NCI-H82 treated with DMSO at 0.1 percent for 48 hours (cell line): ENCODE data around the gene GPR4.

Experiments
- DNase-seq: peaks from one replicate; lab custom pipeline; 2025; ENCODE audit not compliant: unreplicated experiment; lab: John Stamatoyannopoulos, UW

The GPR4 gene

DNA sequence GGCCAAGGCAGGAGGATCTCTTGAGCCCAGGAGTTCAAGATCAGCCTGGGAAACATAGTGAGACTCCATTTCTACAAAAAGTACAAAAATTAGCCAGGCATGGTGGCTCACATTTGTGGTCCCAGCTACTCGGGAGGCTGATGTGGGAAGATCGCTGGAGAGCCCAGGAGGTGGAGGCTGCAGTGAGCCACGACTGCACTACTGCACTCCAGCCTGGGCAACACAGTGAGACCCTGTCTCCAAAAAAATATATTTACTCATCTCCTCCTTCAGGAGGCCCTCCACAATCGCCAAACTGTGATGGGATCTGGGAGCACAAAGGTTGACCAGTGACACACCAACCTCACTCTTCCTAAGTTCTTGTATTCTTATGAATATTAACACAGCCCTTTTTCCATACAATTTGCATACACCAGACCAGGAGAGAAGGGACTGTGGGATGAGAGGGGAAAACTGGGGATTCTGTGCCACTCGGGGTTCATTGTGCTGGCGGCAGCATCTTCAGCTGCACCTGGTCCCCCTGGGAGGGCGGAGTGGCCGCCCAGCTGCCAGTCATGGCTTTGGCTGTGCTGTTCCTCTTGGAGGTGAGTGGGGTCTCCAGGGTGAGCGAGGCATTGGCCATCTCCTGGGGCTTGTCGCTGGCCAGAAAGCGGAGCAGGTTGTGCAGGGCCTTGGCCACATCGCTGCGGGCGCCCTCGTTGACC lies 11.6 kb downstream of the GPR4 start:
- DNase-seq = no peak

DNA sequence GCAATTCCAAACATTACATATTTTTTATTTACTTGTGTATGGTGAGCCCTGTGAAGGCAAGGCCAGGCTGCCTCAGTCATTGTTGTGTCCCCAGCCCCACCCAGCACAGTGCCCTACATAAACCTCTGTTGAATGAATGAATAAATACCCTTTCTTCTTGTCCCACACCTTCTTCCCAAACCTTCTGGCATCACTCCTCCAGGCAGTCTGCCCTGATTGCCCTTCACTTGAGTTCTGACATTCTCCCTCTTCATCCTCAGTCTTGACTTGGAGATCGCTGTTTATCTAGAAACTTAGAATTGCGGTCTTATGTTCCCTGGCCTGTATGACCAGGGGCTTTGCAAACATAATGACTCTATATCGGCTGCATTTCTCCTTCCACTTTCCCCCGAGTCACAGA lies 12.2 kb downstream of the GPR4 start:
- DNase-seq = no peak

DNA sequence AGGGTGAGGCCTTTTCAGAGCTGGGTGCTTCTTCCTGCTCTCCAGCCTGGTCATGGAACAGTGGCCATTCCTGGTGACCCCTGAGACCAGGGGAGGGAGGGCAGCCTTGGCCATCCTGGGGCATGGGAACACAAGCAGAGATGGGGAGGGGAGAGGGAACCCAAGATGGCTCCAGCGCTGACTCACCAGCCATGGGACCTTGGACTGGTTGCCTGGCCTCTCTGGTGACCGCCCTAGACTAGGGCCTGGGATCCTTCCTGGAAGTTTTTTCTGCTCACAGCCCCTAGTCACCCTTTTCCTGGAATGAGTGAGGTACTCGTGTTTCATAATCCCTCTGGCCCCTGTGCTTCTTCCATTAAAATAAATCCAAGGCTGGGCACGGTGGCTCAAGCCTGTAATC lies 14.1 kb downstream of the GPR4 start:
- no peak for DNase-seq

DNA sequence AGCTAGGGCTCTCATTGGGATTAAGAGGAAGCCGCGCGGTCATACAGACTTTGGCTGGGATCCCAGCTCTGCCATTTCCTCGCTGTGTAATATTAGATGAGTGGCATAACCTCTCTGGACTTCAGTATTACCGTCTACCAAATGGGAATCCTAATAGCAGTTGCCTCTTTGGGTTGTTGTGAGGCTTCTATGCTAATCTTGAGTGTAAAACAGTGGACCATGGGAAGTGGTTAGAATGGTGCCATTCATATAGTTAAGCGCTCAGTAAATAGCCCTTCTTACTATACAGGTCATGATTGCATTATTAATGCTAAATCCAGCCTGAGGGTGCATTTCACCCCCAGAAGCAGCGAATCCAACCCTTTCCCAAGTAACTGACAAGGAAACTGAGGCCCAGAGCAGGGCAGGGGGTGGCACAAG lies 16.8 kb downstream of the GPR4 start:
- no peak for DNase-seq

DNA sequence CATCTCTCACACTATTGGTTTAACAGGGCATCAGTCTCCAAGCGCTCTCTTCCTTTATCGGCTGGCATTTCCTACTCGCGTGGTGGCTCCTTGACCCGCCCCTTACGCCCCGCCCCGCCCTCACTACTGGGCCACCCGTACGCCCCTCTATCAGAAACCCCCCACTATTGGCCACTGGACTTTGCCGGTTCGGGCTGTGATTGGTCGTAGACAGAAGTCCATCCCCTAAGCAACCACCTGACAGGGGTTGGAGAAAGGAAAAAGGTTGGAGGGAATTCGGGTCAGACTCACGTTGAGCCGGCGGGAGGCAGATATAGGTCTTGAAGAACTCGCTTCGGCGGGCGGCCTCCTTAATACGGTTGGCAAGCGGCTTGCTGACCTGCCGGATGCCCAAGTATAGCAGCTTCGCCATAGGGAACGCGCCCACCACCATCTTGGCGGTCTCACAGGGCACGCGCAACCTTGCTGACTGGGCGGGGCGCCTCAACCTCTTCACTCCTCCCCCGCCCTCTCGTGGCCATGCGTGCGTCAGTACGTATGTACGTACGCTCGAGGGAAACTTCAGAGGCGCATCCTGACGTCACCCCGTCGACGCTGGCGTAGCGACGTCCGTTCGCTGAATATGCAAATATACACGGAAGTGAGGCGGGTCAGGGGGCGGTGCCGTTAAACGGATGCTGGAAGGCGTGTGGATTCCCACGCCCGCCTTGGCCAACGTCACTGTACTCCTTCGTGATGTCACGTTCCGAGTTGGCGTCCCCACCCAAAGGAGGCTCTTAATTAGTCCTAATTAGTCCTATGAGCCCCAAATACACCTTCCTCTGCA lies 17.5 kb downstream of the GPR4 start, which contains the start of gene OPA3:
Gene OPA3, minus strand, starts transcription at position 471 of the 826 bp plus-strand sequence. Its CDS starts 38 bp downstream, at position 433.
- DNase-seq = peak; percentile 99

DNA sequence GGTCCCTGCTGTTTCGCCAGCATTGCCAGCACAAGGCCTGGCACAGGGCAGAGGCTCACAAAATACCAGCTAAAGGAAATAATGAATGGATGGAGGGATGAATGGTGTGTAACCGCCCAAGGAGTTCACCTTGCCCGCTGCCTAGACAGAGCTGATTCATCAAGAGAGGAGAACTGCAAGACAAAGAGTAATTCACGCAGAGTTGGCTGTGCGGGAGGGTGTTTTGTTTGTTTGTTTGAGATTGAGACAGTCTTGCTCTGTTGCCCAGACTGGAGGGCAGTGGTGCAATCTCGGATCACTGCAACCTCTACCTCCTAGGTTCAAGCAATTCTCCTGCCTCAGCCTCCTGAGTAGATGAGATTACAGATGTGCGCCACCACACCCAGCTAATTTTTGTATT lies 20.4 kb downstream of the GPR4 start:
- no peak for DNase-seq

DNA sequence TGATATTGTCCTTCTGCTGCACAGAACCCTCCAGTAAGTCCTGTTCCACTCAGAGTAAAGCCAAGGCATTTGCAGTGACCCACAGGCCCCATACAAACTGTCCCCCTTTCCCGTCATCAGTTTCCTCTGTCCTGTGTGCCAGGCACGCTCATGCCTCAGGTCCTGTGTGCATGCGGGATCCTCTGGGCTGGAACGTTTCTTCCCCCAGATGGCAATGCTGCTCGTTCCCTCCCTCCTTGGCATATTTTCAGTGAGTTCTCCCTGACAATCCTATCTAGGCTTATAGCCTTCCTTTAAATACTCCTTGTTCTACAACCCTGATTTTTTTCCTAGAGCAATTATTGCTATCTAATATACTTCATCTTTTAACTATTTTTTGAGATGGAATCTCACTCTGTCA lies 23.2 kb downstream of the GPR4 start:
- DNase-seq = no peak

DNA sequence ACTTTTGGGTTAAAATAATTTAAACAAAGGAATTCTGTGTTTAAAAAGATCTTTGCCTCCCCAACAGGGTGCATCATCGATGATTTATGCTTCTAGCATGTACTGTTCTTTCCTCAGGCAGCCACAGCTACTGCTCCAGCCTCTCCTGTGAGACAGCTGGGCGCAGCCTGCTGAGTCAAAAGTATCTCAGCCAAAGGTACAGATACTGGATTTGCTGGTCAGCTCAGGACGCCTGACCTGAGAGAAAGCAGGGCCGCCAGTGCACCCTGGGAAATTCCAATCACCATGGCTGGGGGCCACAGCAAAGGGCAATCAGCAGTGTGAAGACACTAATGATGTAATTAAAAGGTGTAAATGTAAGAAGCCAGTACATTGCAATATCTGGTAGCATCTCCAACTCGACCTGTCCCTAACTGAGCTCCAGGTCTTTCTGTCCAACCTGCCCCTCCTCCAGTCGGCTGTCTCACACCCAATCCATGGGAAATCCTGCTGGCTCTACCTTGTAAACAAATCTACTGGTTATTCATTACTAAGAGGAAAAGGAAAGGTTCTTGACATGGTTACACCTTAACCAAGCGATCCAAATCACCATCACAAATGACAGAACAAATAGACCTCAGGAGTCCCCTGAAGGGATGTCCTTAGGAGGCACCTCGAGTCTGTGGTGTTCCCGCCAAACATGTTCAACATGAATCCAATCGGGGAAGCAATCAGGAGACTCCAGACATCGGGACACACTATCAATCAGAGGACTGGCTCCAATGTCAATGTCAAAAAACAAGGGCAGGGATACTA lies 24.7 kb downstream of the GPR4 start:
- no peak for DNase-seq

DNA sequence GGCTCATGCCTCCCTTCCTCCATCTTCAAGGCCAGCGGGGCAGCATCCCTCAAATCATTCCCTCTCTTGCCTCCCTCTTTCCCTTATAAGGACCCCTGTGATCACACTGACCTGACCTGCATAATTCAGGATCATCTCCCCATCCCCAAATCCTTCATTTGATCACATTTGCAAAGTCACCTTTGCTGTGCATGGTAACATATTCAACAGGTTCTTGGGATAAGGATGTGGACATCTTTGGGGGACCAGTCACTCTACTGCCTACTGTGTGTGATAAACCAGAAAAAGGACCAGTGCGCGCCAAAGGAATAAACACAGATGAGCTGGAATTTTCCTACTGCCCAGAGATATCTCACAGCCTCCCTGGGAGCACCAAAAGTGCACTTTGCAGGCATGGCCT lies 25.3 kb downstream of the GPR4 start:
- DNase-seq = no peak

DNA sequence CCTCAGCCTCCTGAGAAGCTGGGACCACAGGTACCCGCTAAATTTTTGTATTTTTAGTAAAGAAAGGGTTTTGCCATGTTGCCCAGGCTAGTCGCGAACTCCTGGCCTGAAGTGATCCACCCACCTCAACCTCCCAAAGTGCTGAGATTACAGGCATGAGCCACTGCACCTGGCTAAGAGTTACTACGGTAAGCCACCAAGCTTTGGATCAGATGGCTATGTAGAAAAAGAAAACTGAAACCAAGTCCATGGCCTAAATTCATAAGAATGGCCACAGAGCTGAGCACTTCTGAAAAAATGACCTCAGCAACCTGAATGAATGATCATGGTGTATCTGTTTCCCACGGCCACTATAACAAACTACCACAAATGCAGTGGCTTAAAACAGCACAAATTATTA lies 26.8 kb downstream of the GPR4 start:
- DNase-seq = no peak

DNA sequence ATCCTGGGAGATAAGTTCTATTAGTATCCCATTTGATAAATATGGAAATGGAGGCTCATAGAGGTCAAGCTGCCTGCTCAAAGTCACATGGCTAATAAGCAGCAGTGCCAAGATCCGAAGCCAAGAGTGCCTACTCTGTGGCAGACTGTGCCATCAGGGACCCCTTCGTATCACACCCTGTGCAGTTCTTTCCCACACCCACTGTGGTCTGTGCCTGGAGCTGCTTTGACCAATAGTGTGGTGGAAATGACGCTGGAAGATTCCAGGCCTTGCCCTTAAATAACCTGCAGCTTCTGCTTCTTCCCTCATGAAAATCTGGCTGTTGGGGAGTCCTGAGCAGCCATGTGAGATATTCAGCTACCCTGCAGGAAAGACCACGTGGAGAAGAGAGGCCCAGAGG lies 27.5 kb downstream of the GPR4 start:
- DNase-seq = no peak

DNA sequence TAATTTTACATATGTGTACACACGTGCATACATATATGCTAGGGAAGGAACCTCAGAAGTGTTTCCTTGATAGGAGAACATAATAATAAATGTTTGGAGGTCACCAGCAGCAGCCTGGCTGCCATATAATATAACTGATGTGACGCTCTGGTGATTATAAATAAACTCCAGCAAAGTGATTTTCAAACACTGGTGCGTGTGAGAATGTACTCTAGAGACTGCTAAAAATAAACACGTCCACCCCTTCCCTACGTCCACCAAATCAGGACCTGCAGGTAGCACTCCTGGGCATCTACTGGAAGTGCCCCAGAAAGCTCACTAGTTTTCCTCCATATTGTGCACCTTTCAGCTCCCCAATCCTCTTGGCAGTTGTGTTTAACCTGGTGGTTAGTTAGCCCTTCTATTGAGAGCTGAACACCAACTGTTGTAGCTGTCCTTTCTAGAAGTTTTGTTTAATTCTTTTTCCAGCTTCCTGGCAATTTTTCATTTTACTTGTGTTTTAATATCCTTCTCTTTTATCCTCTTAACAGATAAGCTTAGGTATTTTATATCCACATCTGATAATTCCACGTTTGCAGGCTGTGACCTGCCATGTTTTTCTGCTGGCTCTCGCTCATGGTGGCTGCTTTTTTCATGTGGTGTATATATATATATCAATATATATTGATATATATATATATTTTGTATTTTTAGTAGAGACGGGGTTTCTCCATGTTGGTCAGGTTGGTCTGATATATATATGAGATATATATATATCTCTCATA lies 30.4 kb downstream of the GPR4 start:
- DNase-seq = no peak

DNA sequence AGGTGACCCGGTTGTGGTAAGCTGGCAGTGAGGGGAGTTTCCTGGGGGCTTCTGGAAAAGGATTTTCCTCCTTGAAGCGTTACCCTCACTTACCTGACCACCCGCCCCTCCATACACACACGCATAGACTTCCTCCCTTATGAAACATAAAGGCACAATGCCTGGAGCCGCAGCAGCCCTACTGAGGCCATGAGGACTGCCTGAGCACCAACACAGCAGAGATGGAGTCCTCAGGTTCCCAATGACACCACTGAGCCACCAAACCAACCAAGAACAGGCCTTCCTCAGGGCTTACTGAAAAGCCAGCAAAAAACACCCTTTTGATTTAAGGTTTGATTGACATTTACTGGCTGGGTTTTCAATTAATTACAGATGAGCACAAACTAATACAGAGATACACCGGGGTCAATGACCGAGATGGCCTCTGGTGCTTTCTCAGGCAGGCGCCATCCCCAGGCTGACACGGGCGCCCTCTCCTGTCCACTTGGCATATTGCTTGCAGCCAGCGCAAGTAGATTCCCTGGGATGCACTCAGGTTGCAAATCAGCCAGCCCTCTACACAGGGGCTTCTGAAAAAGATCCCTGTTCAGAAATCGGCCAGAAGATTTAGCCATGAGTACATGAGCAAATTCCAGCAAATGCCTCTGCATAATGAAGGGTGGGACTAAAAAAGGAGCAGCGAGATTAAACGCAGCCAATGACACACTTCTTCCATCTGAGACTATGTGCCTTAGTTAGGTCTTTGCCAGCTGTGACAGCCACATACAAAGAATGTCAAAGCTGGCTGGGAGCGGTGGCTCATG lies 32.2 kb downstream of the GPR4 start:
- DNase-seq = peak; percentile 28

DNA sequence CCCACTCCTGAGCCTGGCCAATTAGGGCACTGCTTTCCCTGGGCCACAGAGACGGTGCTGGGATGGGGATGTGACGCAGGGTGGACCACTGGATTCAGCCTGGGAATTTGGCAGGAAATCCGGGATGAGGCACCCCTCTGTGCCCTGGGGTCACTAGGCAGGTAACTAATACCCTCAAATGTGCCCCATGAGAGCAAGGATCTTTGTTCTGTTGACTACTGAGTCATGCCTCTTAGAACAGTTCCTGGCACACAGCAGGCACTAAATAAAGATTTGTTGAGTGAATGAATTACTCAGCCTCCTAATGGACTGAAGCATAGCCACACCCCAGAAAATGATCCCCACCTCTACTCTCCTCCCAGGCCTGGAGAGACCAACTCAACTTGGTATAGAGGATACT lies 33.3 kb downstream of the GPR4 start:
- no peak for DNase-seq

DNA sequence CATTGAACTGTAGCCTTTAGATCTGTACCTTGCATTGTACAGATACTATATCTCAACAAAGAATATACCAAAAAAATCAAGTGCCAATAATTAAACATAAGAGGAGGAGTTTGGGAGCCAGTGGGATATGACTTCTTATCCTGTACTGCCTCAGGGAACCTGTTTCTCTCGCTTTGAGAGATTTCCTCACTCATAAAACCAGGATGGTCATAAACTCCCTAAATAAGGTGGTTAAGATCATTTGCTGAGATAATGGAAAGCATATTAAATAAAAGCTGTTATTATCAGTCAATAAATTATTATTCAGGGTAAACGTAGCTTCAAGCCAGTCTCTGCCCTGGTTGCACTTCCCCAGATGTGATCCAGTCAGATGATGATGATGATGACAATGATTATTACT lies 34.4 kb downstream of the GPR4 start:
- no peak for DNase-seq

DNA sequence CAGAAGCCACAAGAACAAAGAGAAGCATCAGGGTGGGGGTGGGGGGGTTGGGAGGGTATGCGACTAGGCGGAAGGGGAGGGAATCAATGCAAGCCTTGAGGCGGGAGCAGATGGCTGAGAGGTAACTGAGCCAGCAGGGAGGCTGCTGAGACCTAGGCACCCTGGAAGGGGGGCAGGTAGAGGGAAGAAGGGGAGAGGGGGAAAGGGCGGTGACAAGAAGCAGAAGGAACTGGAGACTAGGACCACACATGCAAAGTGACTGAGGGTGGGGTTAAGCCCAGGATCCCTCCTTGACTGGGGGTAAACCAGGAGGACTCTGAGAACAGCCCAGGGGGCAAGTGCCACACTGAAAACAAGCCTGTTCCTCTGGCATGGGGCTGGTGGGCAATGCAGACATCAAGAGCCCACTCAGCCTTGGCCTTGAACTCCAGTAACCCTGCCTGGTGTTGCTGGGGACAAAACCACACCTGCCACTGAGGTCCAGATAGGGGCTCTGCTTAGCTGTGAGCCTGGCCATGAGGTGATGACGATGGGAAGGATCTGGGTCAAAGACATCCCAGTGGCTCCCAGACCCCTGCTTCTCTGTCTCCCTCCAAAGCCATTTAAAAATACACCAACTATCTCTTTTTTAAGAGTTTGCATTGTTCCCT lies 37.8 kb downstream of the GPR4 start:
- peak; percentile 73 for DNase-seq

DNA sequence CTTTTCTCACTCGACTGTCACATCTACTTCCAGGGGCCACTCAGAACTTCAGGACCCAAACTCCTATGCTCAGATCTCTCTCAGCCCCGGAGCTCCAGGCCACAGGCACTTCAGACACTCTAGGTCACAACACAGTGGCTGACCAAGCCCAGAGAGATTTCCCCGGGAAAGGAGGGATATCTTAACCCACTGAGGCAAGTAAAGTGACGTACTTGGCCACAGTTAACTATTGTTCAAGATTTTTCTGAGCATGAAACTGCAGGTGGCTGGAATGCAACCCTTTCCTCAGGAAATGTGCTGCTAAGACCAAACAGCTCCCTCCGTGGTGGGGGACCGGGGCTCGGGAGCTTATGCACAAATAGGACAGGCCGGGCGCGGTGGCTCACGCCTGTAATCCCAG lies 41.3 kb downstream of the GPR4 start:
- DNase-seq = no peak

DNA sequence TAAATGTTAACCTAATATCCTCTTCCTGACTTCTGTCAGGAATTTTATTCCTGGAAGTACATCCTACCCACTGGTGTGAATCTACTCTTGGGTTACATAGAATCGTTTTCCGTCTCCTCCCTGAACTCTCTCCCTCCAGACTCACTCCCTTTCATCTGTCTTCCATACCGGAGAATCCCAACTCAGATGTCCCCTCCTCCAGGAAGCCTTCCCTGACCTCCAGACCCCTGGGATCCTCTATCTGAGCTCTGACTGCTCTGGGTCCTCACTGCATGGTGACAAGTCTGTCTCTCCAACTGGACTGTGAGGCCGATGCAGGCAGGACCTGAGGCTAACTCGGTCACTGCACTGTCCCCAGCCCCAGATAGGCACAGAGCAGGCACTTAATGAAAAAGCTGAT lies 42.0 kb downstream of the GPR4 start:
- DNase-seq = no peak

DNA sequence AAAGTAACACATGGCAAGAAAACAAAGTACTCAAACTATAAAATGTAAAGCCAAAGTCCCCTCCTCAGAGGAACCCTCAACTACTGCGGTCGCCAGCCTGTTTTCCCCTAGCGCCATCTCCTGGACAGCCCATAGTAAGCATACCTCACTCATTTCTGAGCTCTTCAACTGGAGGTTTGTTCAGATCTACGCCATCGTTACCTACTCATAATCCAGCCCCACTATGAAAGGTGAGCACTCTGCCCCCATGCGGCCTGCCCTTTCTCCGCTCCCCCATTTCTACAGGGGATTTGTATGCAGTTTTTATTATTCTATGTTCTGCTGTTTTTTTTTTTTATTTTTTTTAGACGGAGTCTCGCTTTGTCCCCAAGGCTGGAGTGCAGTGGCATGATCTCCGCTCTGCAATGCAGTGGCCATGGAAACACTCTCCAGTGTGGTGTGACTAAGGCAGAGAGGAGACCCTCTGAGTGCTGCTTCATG lies 43.6 kb downstream of the GPR4 start:
- peak; percentile 76 for DNase-seq
